ENCODE data around the gene EEF1AKMT4.

DNA sequence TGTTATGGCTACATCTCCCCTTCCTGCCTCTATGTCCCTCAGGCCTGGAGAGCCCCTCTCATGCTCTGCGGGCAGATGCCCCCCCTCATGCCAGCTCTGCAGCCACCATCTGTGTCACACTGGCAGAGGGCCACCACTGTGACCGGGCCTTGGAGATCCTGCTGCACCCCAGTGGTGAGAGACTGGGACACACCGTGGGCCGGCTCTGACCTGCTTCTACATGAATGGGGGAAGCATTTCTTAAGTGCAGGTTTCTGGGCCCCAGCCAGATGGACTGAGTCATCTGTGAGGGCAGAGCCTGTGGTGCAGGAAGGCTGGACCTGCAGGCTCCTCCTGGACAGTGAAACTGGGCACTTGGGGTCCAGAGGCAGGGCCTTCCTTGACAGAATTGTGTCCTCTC, 15.2 kb upstream of the EEF1AKMT4 start:
- TF ChIP-seq CTCF (IDR thresholded peaks at IDR 0.05) (no peak), EP300 (IDR thresholded peaks at IDR 0.05) (no peak), POLR2A (IDR thresholded peaks at IDR 0.05) (no peak)

All from stomach (tissue), 4 donors.